HepG2 (cell line): ENCODE results near the gene GCHFR. TPM values are rescaled to one million over a fixed set of nuclear protein-coding genes. Genes with fewer than 3 reads are reported as not detected.
A peak's percentile ranks its signal among the peaks of the same experiment; 100 is the strongest.

Experiments
- ATRX ChIP-seq: sonication (generic); formaldehyde crosslinking; IDR thresholded peaks from 2 replicates; pipeline ENCODE4 v1.4.0; 2020; ENCODE audit warnings: missing genetic modification reagents, borderline replicate concordance
- ESRRA ChIP-seq: sonication (generic); formaldehyde crosslinking; IDR thresholded peaks from 2 replicates; pipeline ENCODE4 v1.5.1; 2020; ENCODE audit warnings: mild to moderate bottlenecking, low read depth, missing genetic modification reagents
- ETV5 ChIP-seq: IDR thresholded peaks from 2 replicates; pipeline ENCODE4 v1.6.1; 2018; ENCODE audit warnings: missing biosample characterization, missing genetic modification reagents, inconsistent platforms, borderline replicate concordance
- FOXM1 ChIP-seq: sonication (generic); formaldehyde crosslinking; IDR thresholded peaks from 2 replicates; pipeline ENCODE4 v1.5.0; 2020; ENCODE audit warnings: missing genetic modification reagents
- HNF4G ChIP-seq, 2 experiments: sonication (generic) in 1 of 2; formaldehyde crosslinking in 1 of 2; IDR thresholded peaks; 2 replicates each; pipeline versions ENCODE4 v1.4.0 to v1.6.1; 2011 to 2020; ENCODE audit warnings: borderline replicate concordance in 2 of 2, low read depth in 2 of 2, mild to moderate bottlenecking in 2 of 2, low read length in 1 of 2, missing genetic modification reagents in 1 of 2, moderate library complexity in 1 of 2
- MZF1 ChIP-seq: sonication (generic); formaldehyde crosslinking; IDR thresholded peaks from 2 replicates; pipeline ENCODE4 v1.8.1; 2023; ENCODE audit warnings: mild to moderate bottlenecking, missing genetic modification reagents, borderline replicate concordance
- NCOR1 ChIP-seq: fragments of 200-600 bp; sonication (generic); IDR thresholded peaks from 2 replicates; pipeline ENCODE4 v1.7.0; 2017; ENCODE audit warnings: antibody characterized with exemption, low read length, borderline replicate concordance
- PLRG1 ChIP-seq: fragments of 450-650 bp; conservative IDR thresholded peaks from 2 replicates; pipeline ENCODE4 v1.6.1; 2016
- RNF2 ChIP-seq: fragments of 450-650 bp; conservative IDR thresholded peaks from 2 replicates; pipeline ENCODE4 v1.6.1; 2016; ENCODE audit warnings: low read depth
- SRY ChIP-seq: sonication (generic); formaldehyde crosslinking; IDR thresholded peaks from 2 replicates; pipeline ENCODE4 v1.8.0; 2022; ENCODE audit warnings: mild to moderate bottlenecking, missing genetic modification reagents
- ZIK1 ChIP-seq: sonication (generic); formaldehyde crosslinking; IDR thresholded peaks from 2 replicates; pipeline ENCODE4 v1.5.0; 2020; ENCODE audit warnings: mild to moderate bottlenecking, low read depth, missing genetic modification reagents, borderline replicate concordance
- ZNF251 ChIP-seq: sonication (generic); formaldehyde crosslinking; IDR thresholded peaks from 2 replicates; pipeline ENCODE4 v1.9.0; 2021; ENCODE audit warnings: mild to moderate bottlenecking, missing genetic modification reagents
- ZNF274 ChIP-seq: sonication (generic); formaldehyde crosslinking; IDR thresholded peaks from 2 replicates; pipeline ENCODE4 v1.5.1; 2020; ENCODE audit warnings: mild to moderate bottlenecking, missing genetic modification reagents
- ZNF329 ChIP-seq: sonication (generic); formaldehyde crosslinking; IDR thresholded peaks from 2 replicates; pipeline ENCODE4 v1.9.0; 2021; ENCODE audit warnings: low read depth, mild to moderate bottlenecking, missing genetic modification reagents
- ZNF547 ChIP-seq: sonication (generic); formaldehyde crosslinking; IDR thresholded peaks from 2 replicates; pipeline ENCODE4 v1.5.1; 2020; ENCODE audit warnings: mild to moderate bottlenecking, missing genetic modification reagents
- ZNF670 ChIP-seq: sonication (generic); formaldehyde crosslinking; IDR thresholded peaks from 2 replicates; pipeline ENCODE4 v1.8.0; 2022; ENCODE audit warnings: mild to moderate bottlenecking, missing genetic modification reagents, borderline replicate concordance
- polyA plus RNA-seq, 8 experiments: library from polyadenylated mRNA; depleted of rRNA in 3 of 8; stranded (reverse) in 7 of 8; unstranded in 1 of 8; fragments of >200 nt; fragmentation: Illumina TruSeq in 4 of 8; extraction: Trizol in 4 of 8; gene quantifications; 2 replicates each; pipeline versions ENCODE4 v1.2.1 to v1.2.3, GENCODE V29; 2011 to 2016; ENCODE audit warnings: low read depth in 4 of 8, missing spikeins in 1 of 8, mixed read lengths in 1 of 8; ENCODE audit not compliant: insufficient read depth in 1 of 8
- total RNA-seq, 5 experiments: library from RNA; depleted of rRNA; stranded (reverse); fragments of >200 nt; fragmentation: Illumina TruSeq; extraction: Trizol; gene quantifications; 2 replicates each; pipeline ENCODE4 v1.2.3, GENCODE V29; 2016; ENCODE audit warnings: low read depth in 1 of 5
- TF ChIP-seq, protein P1 (sequence below), 2 experiments: sonication (generic) in 1 of 2; formaldehyde crosslinking in 1 of 2; IDR thresholded peaks; 2 replicates each; pipeline versions ENCODE4 v1.4.0 to v1.6.1; 2018 to 2020; ENCODE audit warnings: missing genetic modification reagents in 2 of 2, borderline replicate concordance in 1 of 2, low read depth in 1 of 2, mild to moderate bottlenecking in 1 of 2, missing biosample characterization in 1 of 2
- TF ChIP-seq, protein P2 (sequence below): sonication (generic); formaldehyde crosslinking; IDR thresholded peaks from 2 replicates; pipeline ENCODE4 v1.5.1; 2020; ENCODE audit warnings: missing genetic modification reagents, mild to moderate bottlenecking, borderline replicate concordance
- TF ChIP-seq, protein P3 (sequence below): sonication (generic); formaldehyde crosslinking; IDR thresholded peaks from 2 replicates; pipeline ENCODE4 v1.4.0; 2020; ENCODE audit warnings: missing genetic modification reagents; ENCODE audit errors: not compliant biosample characterization
- TF ChIP-seq, protein P4 (sequence below): IDR thresholded peaks from 2 replicates; pipeline ENCODE4 v1.6.1; 2012; ENCODE audit warnings: low read depth, low read length, improper control_type of control experiment

GCHFR gene
- total and polyA plus RNA-seq, 2 of the 13 experiments (the other 11 are each of a cell fraction or from before 2014, with no cell fraction given), result 51.5 to 92.4 TPM

DNA sequence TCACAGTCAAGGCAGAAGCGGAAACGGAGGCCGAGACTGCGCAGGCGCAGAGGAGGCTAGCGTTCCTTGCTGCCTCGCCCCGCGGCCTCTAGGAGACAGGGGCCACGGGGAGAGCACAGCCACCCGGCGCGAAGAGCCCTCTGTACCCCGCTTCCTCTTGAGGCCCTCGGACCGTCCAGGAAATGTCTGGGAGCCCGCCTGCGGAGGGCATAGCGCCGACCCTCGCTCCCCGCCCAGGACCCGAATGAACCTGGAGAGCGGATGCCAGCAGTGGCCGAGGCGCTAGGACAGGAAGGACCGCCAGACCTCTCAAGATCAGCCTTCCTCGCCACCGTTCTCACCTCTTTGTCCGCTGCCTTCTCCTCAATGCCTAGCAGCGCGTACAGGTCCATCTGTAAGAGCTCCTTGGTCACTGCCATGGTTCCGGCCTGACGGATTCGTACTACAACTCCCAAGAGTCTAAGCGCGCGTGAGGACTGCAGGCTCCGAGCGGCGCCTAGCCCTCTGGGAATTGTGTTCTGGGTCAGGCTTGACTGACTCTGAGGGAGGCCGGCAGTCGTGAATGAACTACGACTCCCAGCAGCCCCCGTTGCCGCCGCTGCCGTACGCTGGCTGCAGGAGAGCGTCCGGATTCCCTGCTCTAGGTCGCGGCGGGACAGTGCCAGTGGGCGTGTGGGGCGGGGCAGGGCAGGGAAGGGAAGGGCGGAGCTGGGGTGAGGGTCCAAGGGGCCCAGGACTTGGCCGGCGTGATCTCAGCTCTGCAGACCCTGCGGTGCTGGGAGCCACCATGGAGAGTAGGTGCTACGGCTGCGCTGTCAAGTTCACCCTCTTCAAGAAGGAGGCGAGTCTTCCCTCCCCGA lies 43.4 kb downstream of the GCHFR start, which contains the start of the genes DNAJC17 and ZFYVE19 (continued):
- TF ChIP-seq, protein P1, sequence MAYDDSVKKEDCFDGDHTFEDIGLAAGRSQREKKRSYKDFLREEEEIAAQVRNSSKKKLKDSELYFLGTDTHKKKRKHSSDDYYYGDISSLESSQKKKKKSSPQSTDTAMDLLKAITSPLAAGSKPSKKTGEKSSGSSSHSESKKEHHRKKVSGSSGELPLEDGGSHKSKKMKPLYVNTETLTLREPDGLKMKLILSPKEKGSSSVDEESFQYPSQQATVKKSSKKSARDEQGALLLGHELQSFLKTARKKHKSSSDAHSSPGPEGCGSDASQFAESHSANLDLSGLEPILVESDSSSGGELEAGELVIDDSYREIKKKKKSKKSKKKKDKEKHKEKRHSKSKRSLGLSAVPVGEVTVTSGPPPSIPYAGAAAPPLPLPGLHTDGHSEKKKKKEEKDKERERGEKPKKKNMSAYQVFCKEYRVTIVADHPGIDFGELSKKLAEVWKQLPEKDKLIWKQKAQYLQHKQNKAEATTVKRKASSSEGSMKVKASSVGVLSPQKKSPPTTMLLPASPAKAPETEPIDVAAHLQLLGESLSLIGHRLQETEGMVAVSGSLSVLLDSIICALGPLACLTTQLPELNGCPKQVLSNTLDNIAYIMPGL (CRISPR knock-in tag; IDR thresholded peaks at IDR 0.05; ENCODE audit: borderline replicate concordance in 1 of 2, low read depth in 1 of 2), result peak in 1 of 2 experiments; percentile 76; a peak in 3 of 4 replicates
- TF ChIP-seq NCOR1 (peak; percentile 30; the same call in 1 of the 2 replicates), ESRRA (CRISPR knock-in tag) (peak; percentile 42; the same call in 1 of the 2 replicates), FOXM1 (CRISPR knock-in tag) (0 out of 2 replicates have a peak, but pooled peaks have one; percentile 14), ZNF670 (CRISPR knock-in tag) (no peak), ATRX (CRISPR knock-in tag) (no peak), ZIK1 (CRISPR knock-in tag) (no peak; the same call in none of the 2 replicates), MZF1 (CRISPR knock-in tag) (no peak), ZNF251 (CRISPR knock-in tag) (peak; percentile 58; the same call in 1 of the 2 replicates), ZNF547 (CRISPR knock-in tag) (peak; percentile 20; the same call in 1 of the 2 replicates), SRY (peak; percentile 41), PLRG1 (no peak), ZNF274 (CRISPR knock-in tag) (peak; percentile 77; the same call in 1 of the 2 replicates), HNF4G (IDR thresholded peaks at IDR 0.05; ENCODE audit: borderline replicate concordance, low read depth, low read length) (no peak), HNF4G (CRISPR knock-in tag; IDR thresholded peaks at IDR 0.05; ENCODE audit: borderline replicate concordance, low read depth) (0 out of 2 replicates have a peak, but pooled peaks have one; percentile 20), RNF2 (no peak), ZNF329 (no peak; the same call in 1 of the 2 replicates), ETV5 (CRISPR knock-in tag) (peak; percentile 48; the same call in 1 of the 2 replicates)
- TF ChIP-seq, protein P2, sequence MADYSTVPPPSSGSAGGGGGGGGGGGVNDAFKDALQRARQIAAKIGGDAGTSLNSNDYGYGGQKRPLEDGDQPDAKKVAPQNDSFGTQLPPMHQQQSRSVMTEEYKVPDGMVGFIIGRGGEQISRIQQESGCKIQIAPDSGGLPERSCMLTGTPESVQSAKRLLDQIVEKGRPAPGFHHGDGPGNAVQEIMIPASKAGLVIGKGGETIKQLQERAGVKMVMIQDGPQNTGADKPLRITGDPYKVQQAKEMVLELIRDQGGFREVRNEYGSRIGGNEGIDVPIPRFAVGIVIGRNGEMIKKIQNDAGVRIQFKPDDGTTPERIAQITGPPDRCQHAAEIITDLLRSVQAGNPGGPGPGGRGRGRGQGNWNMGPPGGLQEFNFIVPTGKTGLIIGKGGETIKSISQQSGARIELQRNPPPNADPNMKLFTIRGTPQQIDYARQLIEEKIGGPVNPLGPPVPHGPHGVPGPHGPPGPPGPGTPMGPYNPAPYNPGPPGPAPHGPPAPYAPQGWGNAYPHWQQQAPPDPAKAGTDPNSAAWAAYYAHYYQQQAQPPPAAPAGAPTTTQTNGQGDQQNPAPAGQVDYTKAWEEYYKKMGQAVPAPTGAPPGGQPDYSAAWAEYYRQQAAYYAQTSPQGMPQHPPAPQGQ (CRISPR knock-in tag), result peak; percentile 94; the same call in 1 of the 2 replicates
- TF ChIP-seq, protein P3, sequence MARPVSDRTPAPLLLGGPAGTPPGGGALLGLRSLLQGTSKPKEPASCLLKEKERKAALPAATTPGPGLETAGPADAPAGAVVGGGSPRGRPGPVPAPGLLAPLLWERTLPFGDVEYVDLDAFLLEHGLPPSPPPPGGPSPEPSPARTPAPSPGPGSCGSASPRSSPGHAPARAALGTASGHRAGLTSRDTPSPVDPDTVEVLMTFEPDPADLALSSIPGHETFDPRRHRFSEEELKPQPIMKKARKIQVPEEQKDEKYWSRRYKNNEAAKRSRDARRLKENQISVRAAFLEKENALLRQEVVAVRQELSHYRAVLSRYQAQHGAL, result peak; percentile 76
- TF ChIP-seq, protein P4, sequence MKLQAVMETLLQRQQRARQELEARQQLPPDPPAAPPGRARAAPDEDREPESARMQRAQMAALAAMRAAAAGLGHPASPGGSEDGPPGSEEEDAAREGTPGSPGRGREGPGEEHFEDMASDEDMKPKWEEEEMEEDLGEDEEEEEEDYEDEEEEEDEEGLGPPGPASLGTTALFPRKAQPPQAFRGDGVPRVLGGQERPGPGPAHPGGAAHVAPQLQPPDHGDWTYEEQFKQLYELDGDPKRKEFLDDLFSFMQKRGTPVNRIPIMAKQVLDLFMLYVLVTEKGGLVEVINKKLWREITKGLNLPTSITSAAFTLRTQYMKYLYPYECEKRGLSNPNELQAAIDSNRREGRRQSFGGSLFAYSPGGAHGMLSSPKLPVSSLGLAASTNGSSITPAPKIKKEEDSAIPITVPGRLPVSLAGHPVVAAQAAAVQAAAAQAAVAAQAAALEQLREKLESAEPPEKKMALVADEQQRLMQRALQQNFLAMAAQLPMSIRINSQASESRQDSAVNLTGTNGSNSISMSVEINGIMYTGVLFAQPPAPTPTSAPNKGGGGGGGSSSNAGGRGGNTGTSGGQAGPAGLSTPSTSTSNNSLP, result 0 out of 2 replicates have a peak, but pooled peaks have one; percentile 16
